SH-SY5Y (cell line): Measurements from ENCODE around the gene AZU1.

Experiments
- GATA2 ChIP-seq: IDR thresholded peaks from 2 replicates; pipeline ENCODE4 v1.6.1; 2011; ENCODE audit warnings: mild to moderate bottlenecking, low read depth, low read length
- GATA3 ChIP-seq: IDR thresholded peaks from 2 replicates; pipeline ENCODE4 v1.6.1; 2011; ENCODE audit warnings: low read depth, mild to moderate bottlenecking, low read length, moderate library complexity

Gene AZU1

GRCh38 chr19:792306-792885 lies 35.2 kb upstream of the AZU1 start:
- TF ChIP-seq GATA2 = no peak
- TF ChIP-seq GATA3 = no peak

DNA sequence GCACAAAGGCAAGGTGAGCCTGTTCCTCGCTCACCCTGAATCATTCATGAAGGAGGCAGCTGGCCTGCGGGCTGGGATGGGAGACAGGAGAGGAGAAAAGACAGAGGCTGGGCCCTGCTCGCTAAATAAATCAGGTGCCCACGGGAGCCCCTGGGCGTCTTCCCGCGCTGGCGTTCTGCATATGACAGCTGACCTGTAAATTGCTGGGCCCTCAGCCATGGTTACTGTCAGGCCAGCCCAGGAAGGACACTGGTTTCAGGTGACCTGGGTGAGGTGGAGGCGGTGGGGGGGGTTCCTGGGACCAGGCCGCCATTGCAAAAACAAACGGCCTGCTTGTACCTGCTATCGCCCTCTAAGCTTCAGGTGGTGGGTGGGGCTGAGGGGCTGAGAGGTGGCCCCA lies 33.8 kb upstream of the AZU1 start:
- TF ChIP-seq GATA2 (no peak), GATA3 (no peak)

DNA sequence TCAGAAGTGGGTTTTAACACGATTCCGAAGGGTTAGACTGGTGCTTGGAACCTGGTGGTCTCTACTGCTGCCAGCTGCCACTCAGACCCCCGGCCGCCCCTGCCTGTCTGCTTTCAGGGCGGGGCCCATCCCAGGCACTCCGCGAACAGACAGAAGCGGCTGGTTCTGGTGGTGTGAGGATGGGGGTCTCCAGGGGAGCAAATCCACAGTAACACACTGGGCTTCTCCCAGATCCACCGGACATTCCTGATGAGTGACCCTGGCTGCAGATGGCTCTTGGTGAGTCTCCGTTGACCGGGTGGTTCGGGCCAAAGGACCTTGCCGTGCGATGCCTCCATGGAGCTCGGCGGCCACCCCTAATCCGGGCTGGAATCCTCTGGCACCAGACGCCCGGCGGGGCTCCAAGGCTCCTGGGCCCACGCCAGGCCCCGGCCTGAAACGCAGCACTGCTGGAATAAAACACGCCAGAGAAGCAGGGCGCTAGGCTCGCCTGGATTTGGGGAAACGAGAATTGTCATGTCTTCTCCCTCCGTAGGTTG lies 32.5 kb upstream of the AZU1 start:
- no peak for TF ChIP-seq GATA2
- TF ChIP-seq GATA3 = no peak

DNA sequence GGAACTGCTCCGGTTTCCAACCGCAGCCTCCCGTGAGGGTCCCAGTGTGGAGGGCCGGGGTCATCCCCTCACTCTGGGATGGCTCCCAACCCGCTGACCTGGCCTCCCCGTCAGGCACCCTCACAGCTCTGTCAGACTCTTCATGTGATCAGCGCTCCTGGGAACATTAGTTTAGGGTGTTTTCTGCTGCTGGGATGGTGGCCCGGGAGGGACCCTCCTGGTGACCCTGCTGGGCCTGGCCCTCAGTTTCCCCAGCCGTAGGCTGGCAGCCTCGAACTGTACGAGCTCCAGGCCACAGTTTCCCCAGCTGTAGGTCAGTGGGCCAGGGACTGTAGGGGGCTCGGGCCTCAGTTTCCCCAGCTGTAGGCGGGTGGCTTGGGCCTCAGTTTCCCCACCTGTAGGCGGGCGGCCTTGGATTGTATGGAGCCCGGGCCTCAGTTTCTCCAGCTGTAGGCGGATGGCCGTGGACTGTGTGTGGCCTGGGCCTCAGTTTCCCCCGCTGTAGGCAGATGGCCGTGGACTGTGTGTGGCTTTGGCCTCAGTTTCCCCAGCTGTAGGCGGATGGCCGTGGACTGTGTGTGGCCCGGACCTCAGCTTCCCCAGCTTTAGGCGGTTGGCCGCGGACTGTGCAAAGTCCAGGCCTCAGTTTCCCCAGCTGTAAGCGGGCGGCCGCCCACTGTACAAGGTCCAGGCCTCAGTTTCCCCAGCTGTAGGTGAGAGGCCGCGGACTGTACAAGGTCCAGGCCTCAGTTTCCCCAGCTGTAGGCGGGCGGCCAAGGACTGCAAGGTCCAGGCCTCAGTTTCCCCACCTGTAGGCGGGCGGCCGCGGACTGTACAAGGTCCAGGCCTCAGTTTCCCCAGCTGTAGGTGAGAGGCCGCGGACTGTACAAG lies 31.7 kb upstream of the AZU1 start:
- no peak for TF ChIP-seq GATA2
- no peak for TF ChIP-seq GATA3

GRCh38 chr19:796692-797527 lies 30.7 kb upstream of the AZU1 start, which contains the start of gene PTBP1:
Gene PTBP1, plus strand, starts transcription at chr19:797452. Its CDS starts 46 bp downstream, at chr19:797498.
- no peak for TF ChIP-seq GATA3
- TF ChIP-seq GATA2 = no peak

- no peak for TF ChIP-seq GATA3
- no peak for TF ChIP-seq GATA2
Measured at GRCh38 chr19:797528-798414, 29.9 kb upstream of the AZU1 start.

DNA sequence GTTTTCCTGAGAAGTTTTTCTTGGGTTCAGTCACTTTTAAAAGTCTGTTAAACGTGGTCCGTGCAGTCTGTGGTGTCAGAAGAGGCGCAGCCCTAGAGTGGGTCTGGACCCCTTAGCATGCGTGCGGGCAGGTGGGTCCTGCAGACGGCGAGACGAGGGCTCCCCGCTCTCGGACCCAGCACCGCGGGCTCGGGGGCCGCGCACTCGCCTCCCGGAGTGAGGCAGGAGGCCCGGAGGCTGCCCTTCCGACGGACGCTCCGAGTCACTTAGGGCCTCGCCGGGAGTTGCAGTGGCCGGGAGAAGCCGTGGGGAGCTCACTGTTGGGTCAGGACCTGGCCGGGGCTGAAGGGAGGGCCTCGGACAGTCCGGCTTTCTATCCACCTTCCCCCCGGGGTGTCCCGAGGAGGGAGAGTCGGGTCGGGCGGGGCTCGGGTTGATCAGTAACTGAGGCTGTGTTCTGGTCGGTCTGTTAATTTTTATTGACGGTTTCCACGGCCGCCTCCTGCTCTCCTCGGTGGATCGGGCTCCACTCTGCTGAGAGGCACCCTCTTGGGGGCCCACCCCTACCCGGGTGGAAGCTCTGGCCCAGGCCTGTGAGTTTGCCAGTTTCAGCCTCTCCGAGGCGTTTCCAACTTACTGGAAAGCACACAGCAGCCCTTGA lies 29.1 kb upstream of the AZU1 start:
- TF ChIP-seq GATA3 = no peak
- TF ChIP-seq GATA2 = no peak

DNA sequence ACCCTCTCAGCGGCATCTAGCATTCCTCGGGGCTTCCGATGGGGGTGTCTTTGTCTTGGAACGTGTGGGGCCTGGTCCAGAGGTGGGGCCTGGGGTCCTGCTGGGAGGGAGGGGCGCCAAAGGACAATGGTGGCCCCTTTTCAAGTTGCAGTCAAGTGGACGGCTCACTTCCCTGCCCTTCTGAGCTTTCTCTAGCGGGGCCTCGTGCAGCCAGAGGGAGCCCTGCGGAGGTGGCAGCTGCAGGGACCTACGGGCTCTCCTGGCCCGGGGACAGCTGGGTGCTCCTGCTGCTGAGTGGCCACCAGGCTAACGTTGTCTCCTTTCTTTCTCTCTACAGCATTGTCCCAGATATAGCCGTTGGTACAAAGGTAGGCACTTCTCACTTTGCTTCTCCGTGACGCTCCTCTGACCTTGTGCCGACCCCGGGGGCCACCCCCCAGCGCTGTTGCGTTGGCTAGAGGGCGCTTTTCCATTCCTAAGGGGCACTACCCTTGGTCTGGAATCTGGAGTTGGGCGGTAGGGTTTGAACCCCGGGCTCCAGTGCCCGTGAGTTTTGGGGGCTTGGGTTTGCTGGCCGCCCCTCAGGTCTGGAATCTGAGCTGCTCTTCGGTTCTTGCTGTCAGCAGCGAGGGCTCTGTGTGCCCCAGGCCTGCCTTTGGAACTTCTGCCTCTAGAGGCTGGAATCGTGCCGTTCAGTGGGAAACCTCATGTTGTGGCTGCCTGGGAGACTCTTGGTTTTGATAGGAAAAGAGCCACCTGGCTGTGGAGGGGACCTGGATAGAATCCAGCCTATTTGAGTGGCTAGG lies 28.4 kb upstream of the AZU1 start:
- TF ChIP-seq GATA2 = no peak
- no peak for TF ChIP-seq GATA3

GRCh38 chr19:800360-801029 lies 27.1 kb upstream of the AZU1 start:
- TF ChIP-seq GATA3 (no peak), GATA2 (peak; percentile 88)

GRCh38 chr19:801030-801860 lies 26.4 kb upstream of the AZU1 start:
- TF ChIP-seq GATA3 (no peak), GATA2 (no peak)
